GM13977 (cell line): ENCODE data around the gene IGF2R.
"Not testable (repeated sequence)": the region's sequence is repeated elsewhere in the genome, so short reads cannot be mapped to it uniquely, and the experiment has no call there.

Source experiments
- DNase-seq: peaks from one replicate; pipeline ENCODE4 v3.0.0; 2012; ENCODE audit warnings: low spot score
- CTCF ChIP-seq: IDR thresholded peaks from 2 replicates; pipeline ENCODE4 v1.5.1; 2012; ENCODE audit warnings: mild to moderate bottlenecking, control low read depth; ENCODE audit not compliant: insufficient read depth; ENCODE audit errors: extremely low read depth, missing control alignments
- in situ Hi-C: fragments of 300-500 bp; cut with MboI; formaldehyde crosslinking; loops from one replicate; pipeline ENCODE4 v1.12.0; 2022; ENCODE audit warnings: low sequenced_read_pairs, low pct_unique_long_range_greater_than_20kb, mixed read lengths, inconsistent platforms; ENCODE audit not compliant: unreplicated experiment

IGF2R gene

GRCh38 chr6:160139420-160139851, 170.6 kb downstream of the IGF2R start:
- DNase-seq = no peak
- in situ Hi-C loops = no loop called here
- no peak for TF ChIP-seq CTCF

- in situ Hi-C loops = loop anchor here (10.0 kb wide), 1 partner anchor 314 kb away; no protein-coding TSS in a partner anchor
- DNase-seq = not testable (repeated sequence)
These were observed 171.6 kb downstream of the IGF2R start for GRCh38 chr6:160140493-160140892.

- in situ Hi-C loops = loop anchor here (10.0 kb wide), 1 partner anchor 314 kb away; no protein-coding TSS in a partner anchor
- TF ChIP-seq CTCF = no peak
- DNase-seq = no peak
These were observed 172.3 kb downstream of the IGF2R start for GRCh38 chr6:160141001-160141726.

- no peak for DNase-seq
- in situ Hi-C loops = loop anchor here (10.0 kb wide), 1 partner anchor 313 kb away; no protein-coding TSS in a partner anchor
- no peak for TF ChIP-seq CTCF
These were observed 173.3 kb downstream of the IGF2R start for GRCh38 chr6:160142115-160142715.

- no peak for DNase-seq
- no peak for TF ChIP-seq CTCF
- in situ Hi-C loops = loop anchor here (10.0 kb wide), 1 partner anchor 308 kb away; no protein-coding TSS in a partner anchor
These were observed 177.7 kb downstream of the IGF2R start for GRCh38 chr6:160146454-160147145.

- TF ChIP-seq CTCF = no peak
- in situ Hi-C loops = loop anchor here (10.0 kb wide), 1 partner anchor 308 kb away; no protein-coding TSS in a partner anchor
- no peak for DNase-seq
These were observed 178.3 kb downstream of the IGF2R start for GRCh38 chr6:160147146-160147536.

GRCh38 chr6:160154471-160154870, 185.6 kb downstream of the IGF2R start:
- no peak for TF ChIP-seq CTCF
- in situ Hi-C loops = no loop called here
- DNase-seq = no peak
